Spinal cord (tissue), 10 donors: Measurements from ENCODE around the gene ABTB1. TPM values are rescaled to one million over a fixed set of nuclear protein-coding genes. Genes with fewer than 3 reads are reported as not detected.

Experiments
- DNase-seq, 6 donors: peaks; one replicate each; pipeline versions ENCODE4 v3.0.0 to v3.0.0-alpha.2; 2013 to 2015; ENCODE audit warnings: low spot score in 6 of 6, low read depth in 4 of 6
- H3K27ac ChIP-seq: one replicate; pipeline ENCODE4 v1.5.1; 2013; ENCODE audit warnings: low read depth, low read length, control low read depth
- H3K27me3 ChIP-seq: one replicate; pipeline ENCODE4 v1.6.1; 2013; ENCODE audit warnings: low read length; ENCODE audit not compliant: control insufficient read depth, insufficient read depth
- H3K36me3 ChIP-seq: one replicate; pipeline ENCODE4 v1.6.1; 2013; ENCODE audit warnings: low read length; ENCODE audit not compliant: control insufficient read depth, insufficient read depth
- H3K4me1 ChIP-seq: one replicate; pipeline ENCODE4 v1.6.1; 2013; ENCODE audit warnings: low read length; ENCODE audit not compliant: control insufficient read depth, insufficient read depth
- H3K4me3 ChIP-seq: one replicate; pipeline ENCODE4 v1.5.1; 2013; ENCODE audit warnings: low read depth, low read length, control low read depth
- H3K9me3 ChIP-seq: one replicate; pipeline ENCODE4 v1.6.1; 2013; ENCODE audit warnings: low read length; ENCODE audit not compliant: control insufficient read depth, insufficient read depth
- WGBS: methylation state at CpG from one replicate; pipeline ENCODE4 v1.1.5; 2013; ENCODE audit warnings: missing lambda C conversion rate; ENCODE audit not compliant: insufficient coverage; 5-methylcytosine and 5-hydroxymethylcytosine counted together
- polyA plus RNA-seq, 2 donors: library from polyadenylated mRNA; unstranded; fragments of 120-200 nt; gene quantifications; one replicate each; pipeline ENCODE4 v1.2.1, GENCODE V29; 2013; ENCODE audit not compliant: insufficient read length in 2 of 2
- total RNA-seq, 2 donors: library from RNA; depleted of rRNA in 1 of 2; stranded (reverse); fragments of 120-200 nt in 1 of 2; fragments of >200 nt in 1 of 2; gene quantifications; one replicate each; pipeline versions ENCODE4 v1.2.3 to v1.2.4, GENCODE V29; 2013 to 2014
- donor health status: healthy.

Gene ABTB1
- total and polyA plus RNA-seq, 4 donors = 10.6 to 26.9 (median 14.8) TPM

DNA sequence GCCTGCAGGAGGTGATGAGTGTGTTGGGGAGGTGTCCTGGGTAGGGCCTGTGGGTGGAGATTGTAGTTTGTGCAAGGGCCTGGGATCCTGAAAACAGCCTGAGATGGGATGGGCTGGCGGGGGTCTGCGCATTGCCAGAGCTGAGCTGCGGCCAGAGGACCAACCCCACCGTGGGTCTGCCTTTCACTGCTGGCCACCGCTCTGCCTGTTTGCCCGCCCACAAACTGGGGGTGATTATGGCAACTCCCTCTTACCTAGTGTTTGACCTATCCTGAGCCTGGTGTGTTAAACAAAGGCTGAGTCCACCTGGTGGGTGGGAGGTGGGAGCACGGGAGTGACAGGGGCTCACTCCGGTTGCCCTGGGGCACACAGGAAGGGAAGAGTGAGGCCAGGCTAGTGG, 9.8 kb downstream of the ABTB1 start:
- Histone ChIP-seq H3K4me3 (no peak overlapping the region), H3K9me3 (no peaks in the 10 kb centered on the region), H3K36me3 (peaks cover 23% of the 10 kb centered on the region), H3K27me3 (no peaks in the 10 kb centered on the region), H3K27ac (no peak overlapping the region), H3K4me1 (peaks cover 4% of the 10 kb centered on the region)
- no peak for DNase-seq
- 82% methylated on average over 8 of the region's 8 CpGs for WGBS

DNA sequence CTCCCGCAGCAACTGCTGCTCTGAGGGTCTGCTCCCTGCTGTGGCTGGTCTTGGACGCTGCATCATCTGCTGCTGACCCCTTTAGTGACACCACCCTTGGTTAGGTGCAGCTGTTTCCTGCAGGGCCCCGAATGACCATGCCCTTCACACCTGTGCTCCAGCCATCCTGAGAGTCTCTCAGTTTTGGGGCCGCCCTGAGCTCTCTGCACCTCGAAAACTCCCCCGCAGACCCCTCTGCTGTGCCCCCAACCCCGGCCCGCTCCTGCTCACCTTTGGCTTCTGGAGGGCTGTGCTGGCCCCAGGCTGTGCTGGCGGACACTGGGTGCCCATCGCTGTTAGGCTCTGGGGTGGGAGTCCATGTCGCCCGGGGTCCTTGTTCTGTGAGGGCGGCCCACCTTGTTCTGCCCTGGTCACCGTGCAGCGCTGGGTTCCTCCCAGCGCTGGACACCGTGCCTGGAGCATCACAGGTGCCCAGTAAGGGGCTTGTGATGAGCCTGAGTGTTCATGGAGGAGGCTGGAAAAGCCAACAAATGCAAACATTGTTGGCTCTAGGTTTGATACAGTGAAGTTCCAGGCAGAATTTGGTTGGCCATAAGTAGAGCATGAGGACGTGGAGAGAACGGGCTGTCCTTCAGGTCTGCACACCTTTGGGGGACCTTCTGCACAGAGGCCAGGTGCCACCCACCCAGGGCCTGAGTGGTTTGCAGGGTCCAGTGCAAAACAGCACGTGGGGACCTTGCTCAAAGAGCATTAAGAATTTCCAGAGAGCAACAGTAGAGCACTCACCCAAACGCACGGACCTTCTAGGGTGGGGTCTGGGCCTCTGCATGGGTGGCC, 12.3 kb downstream of the ABTB1 start:
- no peak overlapping the region for H3K27ac ChIP-seq
- no peaks in the 10 kb centered on the region for H3K9me3 ChIP-seq
- H3K4me3 ChIP-seq = no peak overlapping the region
- no peak for DNase-seq
- 85% methylated on average over 20 of the region's 22 CpGs for WGBS
- no peaks in the 10 kb centered on the region for H3K27me3 ChIP-seq
- H3K4me1 ChIP-seq = peaks cover 28% of the 10 kb centered on the region
- H3K36me3 ChIP-seq = peaks cover 18% of the 10 kb centered on the region

DNA sequence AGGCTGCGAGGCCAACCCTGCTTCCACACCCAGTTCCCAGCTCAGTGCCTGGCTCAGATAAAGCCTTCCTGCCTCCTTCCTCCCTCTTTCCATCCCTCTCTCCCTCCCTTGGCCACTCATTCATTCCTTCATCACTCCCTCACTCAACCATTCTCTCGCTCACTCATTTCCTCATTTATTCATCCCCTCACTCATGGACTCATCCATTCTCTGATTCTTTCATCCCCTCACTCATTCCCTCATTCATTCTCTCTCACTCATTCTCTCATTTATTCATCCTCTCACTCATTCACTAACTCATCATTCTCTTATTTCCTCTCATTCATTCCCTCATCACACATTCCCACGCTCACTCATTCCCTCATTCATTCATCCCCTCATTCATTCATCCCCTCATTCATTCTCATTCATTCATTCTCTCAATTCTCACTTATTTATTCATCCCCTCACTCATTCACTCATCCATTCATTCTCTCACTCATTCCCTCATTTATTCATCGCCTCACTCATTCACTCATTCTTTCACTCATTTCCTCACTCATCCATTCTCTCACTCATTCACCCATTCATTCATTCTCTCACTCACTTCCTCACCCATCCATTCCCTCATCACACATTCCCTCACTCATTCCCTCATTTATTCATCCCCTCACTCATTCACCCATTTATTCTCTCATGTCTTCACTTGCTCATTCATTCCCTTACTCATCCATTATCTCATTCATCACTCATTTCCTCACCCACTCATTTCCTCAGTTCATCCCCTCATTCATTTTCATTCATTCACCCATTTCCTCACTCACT, 13.2 kb downstream of the ABTB1 start:
- Histone ChIP-seq H3K36me3 (peaks cover 18% of the 10 kb centered on the region), H3K4me3 (no peak overlapping the region), H3K27me3 (peaks cover 2% of the 10 kb centered on the region), H3K9me3 (no peaks in the 10 kb centered on the region), H3K4me1 (peaks cover 36% of the 10 kb centered on the region), H3K27ac (no peak overlapping the region)
- WGBS = 85% methylated on average over 4 of the region's 4 CpGs
- DNase-seq = no peak

DNA sequence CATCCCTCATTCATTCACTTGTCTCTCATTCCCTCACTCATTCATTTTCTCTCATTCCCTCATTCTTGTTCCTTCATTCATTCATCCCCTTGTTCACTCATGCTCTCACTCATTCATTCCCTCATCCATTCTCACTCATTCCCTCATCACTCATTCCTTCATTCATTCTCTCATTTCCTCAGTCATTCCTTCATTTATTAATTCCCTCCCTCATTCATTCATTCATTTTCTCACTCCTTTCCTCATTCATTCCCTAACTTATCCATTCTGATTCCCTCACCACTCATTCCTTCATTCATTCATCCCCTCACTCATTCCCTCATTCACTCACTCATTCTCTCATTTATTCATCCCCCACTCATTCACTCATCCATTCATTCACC, 13.8 kb downstream of the ABTB1 start:
- peaks cover 42% of the 10 kb centered on the region for H3K4me1 ChIP-seq
- H3K27me3 ChIP-seq = peaks cover 2% of the 10 kb centered on the region

DNA sequence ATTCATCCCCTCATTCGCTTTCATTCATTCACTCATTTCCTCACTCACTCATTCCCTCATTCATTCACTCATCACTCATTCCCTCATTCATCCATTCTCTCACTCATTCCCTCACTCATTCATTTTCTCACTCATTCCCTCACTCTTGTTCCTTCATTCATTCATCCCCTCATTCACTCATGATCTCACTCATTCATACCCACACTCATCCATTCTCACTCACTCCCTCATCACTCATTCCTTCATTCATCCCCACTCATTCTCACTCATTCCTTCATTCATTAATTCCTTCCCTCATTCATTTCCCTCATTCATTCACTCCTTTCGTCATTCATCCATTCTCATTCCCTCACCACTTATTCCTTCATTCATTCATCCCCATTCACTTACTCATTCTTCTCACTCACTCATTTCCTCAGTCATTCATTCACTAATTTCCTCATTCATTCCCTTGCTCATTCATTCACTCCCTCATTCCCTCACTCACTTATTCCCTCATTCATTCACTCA, 14.5 kb downstream of the ABTB1 start:
- no peak for DNase-seq
- Histone ChIP-seq H3K36me3 (peaks cover 29% of the 10 kb centered on the region), H3K4me1 (peaks cover 44% of the 10 kb centered on the region), H3K9me3 (no peaks in the 10 kb centered on the region), H3K27ac (no peak overlapping the region), H3K4me3 (no peak overlapping the region), H3K27me3 (peaks cover 2% of the 10 kb centered on the region)
- 92% methylated on average over 2 of the region's 2 CpGs for WGBS

More for the DNA sequence above, 13.8 kb downstream of the ABTB1 start:
- H3K27ac ChIP-seq = no peak overlapping the region
- no peak for DNase-seq
- no peaks in the 10 kb centered on the region for H3K9me3 ChIP-seq
- no peak overlapping the region for H3K4me3 ChIP-seq
- H3K36me3 ChIP-seq = peaks cover 23% of the 10 kb centered on the region

DNA sequence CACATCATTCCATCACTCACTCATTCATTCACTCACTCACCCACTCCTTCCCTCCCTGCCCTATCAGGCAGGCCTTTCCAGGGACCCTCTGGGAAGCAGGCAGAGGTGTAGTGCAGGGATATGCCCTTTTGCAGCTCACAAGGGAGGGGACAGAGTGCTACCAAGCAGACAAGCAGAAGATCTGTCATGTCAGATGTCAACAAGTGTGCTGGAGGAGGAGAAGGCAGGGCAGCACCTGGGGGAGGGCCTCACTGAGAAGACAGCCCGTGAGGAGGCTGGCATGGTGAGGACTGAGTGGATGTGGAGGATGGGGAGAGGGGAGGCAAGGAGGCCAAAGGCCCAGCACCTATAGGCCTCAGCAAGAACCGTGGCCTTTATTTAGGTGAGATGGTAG, 15.3 kb downstream of the ABTB1 start:
- no peak for DNase-seq
- Histone ChIP-seq H3K36me3 (peaks cover 37% of the 10 kb centered on the region), H3K9me3 (no peaks in the 10 kb centered on the region), H3K4me1 (peaks cover 44% of the 10 kb centered on the region), H3K4me3 (no peak overlapping the region), H3K27ac (no peak overlapping the region), H3K27me3 (peaks cover 2% of the 10 kb centered on the region)
- WGBS = 53% methylated on average over 2 of the region's 2 CpGs

DNA sequence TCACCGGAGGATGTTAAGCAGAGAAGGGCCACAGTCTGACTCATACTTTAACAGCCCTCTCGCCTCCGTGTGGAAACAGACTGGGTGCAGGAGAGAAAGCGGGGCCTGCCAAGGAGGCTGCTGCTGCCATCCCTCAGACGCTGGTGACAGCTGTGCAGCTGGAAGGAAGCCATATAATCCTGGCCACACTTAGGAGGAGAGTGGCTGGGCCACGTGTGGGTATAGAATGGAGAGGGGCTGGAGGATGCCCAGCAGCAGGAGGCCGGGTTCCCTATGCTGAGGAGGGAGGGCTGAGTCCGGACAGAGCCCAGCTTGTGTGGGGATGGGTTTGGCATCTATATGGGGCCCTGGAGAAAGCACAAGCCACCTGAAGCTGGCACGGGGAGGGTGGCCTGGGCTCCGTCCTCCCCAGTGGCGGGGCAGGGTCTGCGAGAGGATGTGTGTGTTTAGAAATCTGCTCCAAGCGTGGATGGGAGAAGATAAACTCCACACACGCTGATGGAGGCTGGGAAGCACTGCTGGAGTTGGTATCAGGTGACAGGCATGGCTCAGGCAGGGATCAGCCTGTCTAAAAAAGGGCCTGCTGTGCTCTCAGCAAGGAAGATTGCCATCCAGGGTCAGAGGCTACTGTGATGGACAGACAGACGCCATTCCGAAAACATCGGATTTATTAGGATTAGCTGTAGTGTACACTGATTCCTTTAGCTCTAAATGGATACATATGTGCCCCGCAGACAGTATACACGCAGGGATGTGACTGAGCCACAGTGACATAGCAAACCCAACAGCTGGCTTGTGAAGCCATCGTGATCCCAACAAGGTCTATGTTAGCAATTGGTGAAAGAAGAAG, 15.9 kb downstream of the ABTB1 start:
- peaks cover 41% of the 10 kb centered on the region for H3K36me3 ChIP-seq
- H3K27ac ChIP-seq = no peak overlapping the region

DNA sequence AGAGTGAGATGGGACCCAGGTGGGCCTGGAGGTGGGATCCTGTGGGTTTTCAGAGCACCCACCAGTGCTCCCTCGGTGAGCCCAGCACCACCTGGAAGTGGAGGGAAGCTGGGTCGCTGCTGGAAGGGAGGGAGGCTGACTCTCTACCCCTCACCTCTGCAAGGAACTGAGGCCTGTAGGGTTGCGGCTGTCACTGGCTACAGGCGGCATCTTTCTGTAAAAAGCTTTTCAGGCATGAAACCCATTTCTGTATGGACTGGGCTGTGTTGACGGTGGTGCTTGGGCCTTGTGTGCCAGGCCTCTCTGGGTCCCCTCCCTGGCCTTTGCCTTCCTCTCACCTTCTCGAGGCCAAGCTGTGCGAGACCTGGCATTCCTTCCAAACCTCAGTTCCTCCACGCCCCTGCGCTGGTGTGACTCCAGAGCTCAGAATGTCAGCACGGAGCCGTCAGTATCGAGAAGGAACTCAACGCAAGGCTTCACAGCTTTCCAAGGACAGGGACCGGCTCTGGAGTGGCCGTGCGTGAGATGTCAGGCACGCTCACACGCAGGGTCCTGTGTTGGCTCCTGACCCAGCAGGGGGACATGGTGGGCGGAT, 16.6 kb downstream of the ABTB1 start:
- peaks cover 40% of the 10 kb centered on the region for H3K4me1 ChIP-seq
- peak overlapping the region; percentile 10 for H3K27ac ChIP-seq
- H3K4me3 ChIP-seq = no peak overlapping the region
- peaks cover 41% of the 10 kb centered on the region for H3K36me3 ChIP-seq
- no peak for DNase-seq
- no peaks in the 10 kb centered on the region for H3K9me3 ChIP-seq
- WGBS = 93% methylated on average over 14 of the region's 19 CpGs
- H3K27me3 ChIP-seq = peaks cover 2% of the 10 kb centered on the region

More for the DNA sequence above, 15.9 kb downstream of the ABTB1 start:
- H3K27me3 ChIP-seq = peaks cover 2% of the 10 kb centered on the region
- WGBS = 54% methylated on average over 19 of the region's 20 CpGs
- H3K9me3 ChIP-seq = no peaks in the 10 kb centered on the region
- DNase-seq = peak in 2 of 6 donors; percentile 83 to 90
- H3K4me3 ChIP-seq = no peak overlapping the region
- H3K4me1 ChIP-seq = peaks cover 41% of the 10 kb centered on the region

DNA sequence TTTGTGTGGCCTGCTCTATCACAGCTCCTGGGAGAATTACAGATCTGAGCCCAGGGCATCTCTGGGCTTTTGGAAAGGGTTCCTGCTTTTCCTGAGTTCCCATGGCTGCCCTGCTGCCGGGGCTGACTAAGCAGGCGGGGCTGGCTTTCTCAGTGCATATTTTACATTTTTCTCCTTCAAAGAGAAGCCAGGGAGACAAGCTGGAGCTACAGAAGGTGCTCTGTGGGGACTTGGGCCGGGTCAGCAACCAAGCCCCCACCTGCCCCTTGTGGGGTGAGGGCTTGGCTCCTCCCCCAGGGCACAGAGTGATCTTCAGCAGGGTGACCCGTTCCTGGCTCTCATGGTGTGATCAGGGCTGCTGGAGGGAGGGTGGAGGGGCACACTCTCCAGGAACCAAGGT, 17.4 kb downstream of the ABTB1 start:
- H3K27ac ChIP-seq = peak overlapping the region; percentile 69
- H3K4me1 ChIP-seq = peaks cover 43% of the 10 kb centered on the region
- H3K4me3 ChIP-seq = no peak overlapping the region
- WGBS = 56% methylated on average over 4 of the region's 4 CpGs
- H3K9me3 ChIP-seq = no peaks in the 10 kb centered on the region
- H3K36me3 ChIP-seq = peaks cover 46% of the 10 kb centered on the region
- peak in 1 of 6 donors; percentile 62 for DNase-seq
- peaks cover 2% of the 10 kb centered on the region for H3K27me3 ChIP-seq
